Astrocyte (in vitro differentiated cells and primary cell): ENCODE data around the gene NSUN3. TPM values are rescaled to one million over a fixed set of nuclear protein-coding genes. Genes with fewer than 3 reads are reported as not detected.

ENCODE experiments used
- DNase-seq: peaks from one replicate; pipeline ENCODE4 v3.0.0-alpha.2; 2010; ENCODE audit warnings: low read depth
- FAIRE-seq: peaks from 2 replicates; lab custom pipeline; 2011; peaks lifted over from hg19 to GRCh38; lab: Jason Lieb, UNC
- H2AFZ ChIP-seq: 2 replicates; pipeline ENCODE4 v1.6.0; 2012; ENCODE audit warnings: low read depth, low read length, inconsistent platforms
- H3K27ac ChIP-seq: 2 replicates; pipeline ENCODE4 v1.5.1; 2011; ENCODE audit warnings: low read depth, low read length, inconsistent platforms
- H3K27me3 ChIP-seq: 2 replicates; pipeline ENCODE4 v1.6.0; 2011; ENCODE audit warnings: low read length, inconsistent platforms; ENCODE audit not compliant: insufficient read depth
- H3K36me3 ChIP-seq: 2 replicates; pipeline ENCODE4 v1.5.1; 2011; ENCODE audit warnings: low read length, inconsistent platforms; ENCODE audit not compliant: insufficient read depth
- H3K4me1 ChIP-seq: 2 replicates; pipeline ENCODE4 v1.5.1; 2011; ENCODE audit warnings: low read length, inconsistent platforms; ENCODE audit not compliant: insufficient read depth
- H3K4me2 ChIP-seq: 2 replicates; pipeline ENCODE4 v1.6.0; 2012; ENCODE audit warnings: low read length, inconsistent platforms
- H3K4me3 ChIP-seq: 2 replicates; pipeline ENCODE4 v1.5.1; 2011; ENCODE audit warnings: low read depth, mild to moderate bottlenecking, low read length, inconsistent platforms; ENCODE audit not compliant: insufficient read depth
- H3K79me2 ChIP-seq: 2 replicates; pipeline ENCODE4 v1.6.0; 2012; ENCODE audit warnings: mild to moderate bottlenecking, low read length, inconsistent platforms; ENCODE audit not compliant: insufficient read depth
- H3K9ac ChIP-seq: 2 replicates; pipeline ENCODE4 v1.6.0; 2012; ENCODE audit warnings: mild to moderate bottlenecking, low read length, inconsistent platforms
- H3K9me3 ChIP-seq: 2 replicates; pipeline ENCODE4 v1.5.1; 2012; ENCODE audit warnings: low read depth, mild to moderate bottlenecking, low read length, inconsistent platforms; ENCODE audit not compliant: insufficient read depth
- H4K20me1 ChIP-seq: 2 replicates; pipeline ENCODE4 v1.6.0; 2012; ENCODE audit warnings: low read length, inconsistent platforms; ENCODE audit not compliant: insufficient read depth
- H3K27ac Mint-ChIP-seq: one replicate; pipeline ENCODE4 v1.8.0; 2021; ENCODE audit warnings: mild to moderate bottlenecking, mixed read lengths; ENCODE audit not compliant: unreplicated experiment
- H3K27me3 Mint-ChIP-seq: one replicate; pipeline ENCODE4 v1.8.0; 2021; ENCODE audit warnings: low read depth, mixed read lengths; ENCODE audit not compliant: unreplicated experiment
- H3K36me3 Mint-ChIP-seq: one replicate; pipeline ENCODE4 v1.8.0; 2021; ENCODE audit warnings: low read depth, mixed read lengths; ENCODE audit not compliant: unreplicated experiment
- H3K4me1 Mint-ChIP-seq: one replicate; pipeline ENCODE4 v1.8.0; 2021; ENCODE audit warnings: low read depth, mixed read lengths; ENCODE audit not compliant: unreplicated experiment
- H3K4me3 Mint-ChIP-seq: one replicate; pipeline ENCODE4 v1.8.0; 2021; ENCODE audit warnings: mild to moderate bottlenecking, moderate library complexity, mixed read lengths; ENCODE audit not compliant: unreplicated experiment
- H3K9me3 Mint-ChIP-seq: one replicate; pipeline ENCODE4 v1.8.0; 2021; ENCODE audit warnings: mild to moderate bottlenecking, mixed read lengths; ENCODE audit not compliant: unreplicated experiment
- EZH2 ChIP-seq: IDR thresholded peaks from 2 replicates; pipeline ENCODE4 v1.6.1; 2012; ENCODE audit warnings: mild to moderate bottlenecking, low read length, inconsistent platforms; ENCODE audit not compliant: insufficient read depth
- total RNA-seq: library from RNA; stranded (reverse); gene quantifications from 2 replicates; pipeline ENCODE4 v1.2.1, GENCODE V29; 2021
- TF ChIP-seq, protein P1 (sequence below): IDR thresholded peaks from 2 replicates; pipeline ENCODE4 v1.5.1; 2011; ENCODE audit warnings: low read depth, mild to moderate bottlenecking, inconsistent platforms, low read length, moderate library complexity; ENCODE audit not compliant: insufficient read depth

The NSUN3 gene
- total RNA-seq, 1 donor from 2014 or later, result 10.3 TPM

DNA sequence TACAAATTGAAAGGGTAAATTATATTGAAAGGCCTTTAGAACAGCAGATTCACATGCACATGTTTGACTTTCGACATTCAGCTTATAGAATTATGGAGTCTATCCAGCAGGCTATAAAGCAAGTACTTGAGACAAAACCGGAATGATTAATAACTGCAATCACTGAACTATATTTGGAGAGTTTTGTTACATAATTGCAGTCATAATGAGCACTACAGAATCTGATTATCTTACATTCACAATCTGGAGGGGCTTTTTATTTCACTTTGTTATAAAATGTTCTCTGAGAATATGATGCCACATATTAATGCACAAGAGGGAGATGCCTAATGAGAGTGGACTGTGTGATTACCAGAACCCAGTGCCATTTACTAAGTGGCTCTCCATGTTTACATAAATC is 64.3 kb downstream of the NSUN3 start:
- DNase-seq, result no peak
- H3K4me3 Mint-ChIP-seq, result no peak overlapping the region
- H3K27ac ChIP-seq, result no peak overlapping the region
- H3K4me1 ChIP-seq, result no peaks in the 10 kb centered on the region
- no peaks in the 10 kb centered on the region for H3K27me3 Mint-ChIP-seq
- FAIRE-seq, result peak; percentile 5
- peaks cover 2% of the 10 kb centered on the region for H3K36me3 Mint-ChIP-seq
- no peak overlapping the region for H3K27ac Mint-ChIP-seq
- H3K4me3 ChIP-seq, result no peak overlapping the region
- H3K9me3 ChIP-seq, result no peaks in the 10 kb centered on the region
- no peak overlapping the region for H3K4me2 ChIP-seq
- TF ChIP-seq EZH2, result no peak
- TF ChIP-seq, protein P1, sequence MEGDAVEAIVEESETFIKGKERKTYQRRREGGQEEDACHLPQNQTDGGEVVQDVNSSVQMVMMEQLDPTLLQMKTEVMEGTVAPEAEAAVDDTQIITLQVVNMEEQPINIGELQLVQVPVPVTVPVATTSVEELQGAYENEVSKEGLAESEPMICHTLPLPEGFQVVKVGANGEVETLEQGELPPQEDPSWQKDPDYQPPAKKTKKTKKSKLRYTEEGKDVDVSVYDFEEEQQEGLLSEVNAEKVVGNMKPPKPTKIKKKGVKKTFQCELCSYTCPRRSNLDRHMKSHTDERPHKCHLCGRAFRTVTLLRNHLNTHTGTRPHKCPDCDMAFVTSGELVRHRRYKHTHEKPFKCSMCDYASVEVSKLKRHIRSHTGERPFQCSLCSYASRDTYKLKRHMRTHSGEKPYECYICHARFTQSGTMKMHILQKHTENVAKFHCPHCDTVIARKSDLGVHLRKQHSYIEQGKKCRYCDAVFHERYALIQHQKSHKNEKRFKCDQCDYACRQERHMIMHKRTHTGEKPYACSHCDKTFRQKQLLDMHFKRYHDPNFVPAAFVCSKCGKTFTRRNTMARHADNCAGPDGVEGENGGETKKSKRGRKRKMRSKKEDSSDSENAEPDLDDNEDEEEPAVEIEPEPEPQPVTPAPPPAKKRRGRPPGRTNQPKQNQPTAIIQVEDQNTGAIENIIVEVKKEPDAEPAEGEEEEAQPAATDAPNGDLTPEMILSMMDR, result no peak
- H3K9me3 Mint-ChIP-seq, result no peaks in the 10 kb centered on the region
- H3K36me3 ChIP-seq, result no peaks in the 10 kb centered on the region
- no peaks in the 10 kb centered on the region for H3K27me3 ChIP-seq
- H2AFZ ChIP-seq, result no peak overlapping the region
- H3K4me1 Mint-ChIP-seq, result peaks cover 8% of the 10 kb centered on the region
- no peaks in the 10 kb centered on the region for H3K79me2 ChIP-seq
- no peaks in the 10 kb centered on the region for H4K20me1 ChIP-seq
- no peak overlapping the region for H3K9ac ChIP-seq

- Histone ChIP-seq H2AFZ (no peak overlapping the region), H3K27ac (no peak overlapping the region), H3K9me3 (no peaks in the 10 kb centered on the region), H3K27me3 (no peaks in the 10 kb centered on the region), H3K9ac (no peak overlapping the region), H3K4me2 (no peak overlapping the region), H3K36me3 (no peaks in the 10 kb centered on the region), H3K4me1 (no peaks in the 10 kb centered on the region), H4K20me1 (no peaks in the 10 kb centered on the region), H3K79me2 (no peaks in the 10 kb centered on the region), H3K4me3 (no peak overlapping the region)
- Mint-ChIP-seq H3K36me3 (peaks cover 2% of the 10 kb centered on the region), H3K4me1 (no peaks in the 10 kb centered on the region), H3K27me3 (no peaks in the 10 kb centered on the region), H3K4me3 (no peak overlapping the region), H3K27ac (no peak overlapping the region), H3K9me3 (no peaks in the 10 kb centered on the region)
- TF ChIP-seq, protein P1, result no peak
- no peak for TF ChIP-seq EZH2
- FAIRE-seq (no peak), DNase-seq (no peak)
These were observed 67.8 kb downstream of the NSUN3 start for GRCh38 chr3:94130690-94131089.

- FAIRE-seq, result no peak
- H3K4me2 ChIP-seq, result no peak overlapping the region
These were observed 69.9 kb downstream of the NSUN3 start for GRCh38 chr3:94132777-94133176.

More at GRCh38 chr3:94132777-94133176, 69.9 kb downstream of the NSUN3 start:
- Mint-ChIP-seq H3K4me1 (peaks cover 2% of the 10 kb centered on the region), H3K9me3 (no peaks in the 10 kb centered on the region), H3K27me3 (no peaks in the 10 kb centered on the region), H3K27ac (no peak overlapping the region), H3K36me3 (no peaks in the 10 kb centered on the region), H3K4me3 (no peak overlapping the region)
- TF ChIP-seq EZH2, result no peak
- TF ChIP-seq, protein P1, result no peak
- H3K4me3 ChIP-seq, result no peak overlapping the region
- no peaks in the 10 kb centered on the region for H3K27me3 ChIP-seq
- H2AFZ ChIP-seq, result no peak overlapping the region
- H3K36me3 ChIP-seq, result no peaks in the 10 kb centered on the region
- H3K27ac ChIP-seq, result no peak overlapping the region
- no peaks in the 10 kb centered on the region for H3K4me1 ChIP-seq
- H4K20me1 ChIP-seq, result no peaks in the 10 kb centered on the region
- no peaks in the 10 kb centered on the region for H3K9me3 ChIP-seq
- DNase-seq, result no peak
- H3K79me2 ChIP-seq, result no peaks in the 10 kb centered on the region
- H3K9ac ChIP-seq, result no peak overlapping the region
